SH-SY5Y (cell line): ENCODE results near the gene B4GALT6.

Experiments
- GATA2 ChIP-seq: IDR thresholded peaks from 2 replicates; pipeline ENCODE4 v1.6.1; 2011; ENCODE audit warnings: mild to moderate bottlenecking, low read depth, low read length
- GATA3 ChIP-seq: IDR thresholded peaks from 2 replicates; pipeline ENCODE4 v1.6.1; 2011; ENCODE audit warnings: low read depth, mild to moderate bottlenecking, low read length, moderate library complexity

Gene B4GALT6

DNA sequence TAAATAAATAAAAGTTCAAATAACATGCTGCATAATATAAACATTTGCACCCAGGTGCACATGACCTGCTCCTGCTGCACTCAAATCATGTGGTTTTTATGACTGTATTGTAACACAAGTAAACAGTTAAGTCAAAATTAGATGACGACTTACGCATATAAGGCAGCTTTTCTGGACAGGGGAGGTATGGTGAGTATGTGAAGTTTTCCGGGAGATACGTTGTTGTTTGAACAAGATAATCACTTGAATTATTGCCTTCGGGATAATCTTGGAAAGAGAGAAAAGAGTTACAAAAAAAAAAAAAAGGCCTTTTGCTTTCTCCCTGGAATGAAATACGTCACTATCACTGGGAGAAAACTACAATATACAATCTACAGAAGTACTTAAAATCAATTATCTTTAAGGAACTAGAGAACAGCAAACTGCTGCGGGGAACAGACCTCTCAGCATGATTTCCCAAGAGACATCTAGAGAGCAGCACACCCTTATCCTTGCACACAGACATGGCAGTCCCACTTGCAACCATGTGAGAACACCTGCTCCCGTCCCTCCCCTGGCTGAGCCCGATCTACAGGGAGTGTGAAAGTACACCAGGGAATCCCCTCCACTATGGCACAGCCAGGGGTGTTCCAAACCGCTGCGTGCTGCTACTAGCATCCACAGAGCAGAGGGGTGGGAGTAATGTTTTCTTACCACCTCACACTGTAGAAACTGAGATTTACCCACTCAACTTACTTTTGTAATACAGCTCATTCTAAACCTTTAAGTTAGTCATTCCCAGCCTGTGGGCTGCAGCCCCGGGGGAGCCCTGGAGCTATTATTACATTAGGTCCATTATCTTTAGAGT, 26.3 kb downstream of the B4GALT6 start:
- TF ChIP-seq GATA3 (no peak), GATA2 (no peak)

DNA sequence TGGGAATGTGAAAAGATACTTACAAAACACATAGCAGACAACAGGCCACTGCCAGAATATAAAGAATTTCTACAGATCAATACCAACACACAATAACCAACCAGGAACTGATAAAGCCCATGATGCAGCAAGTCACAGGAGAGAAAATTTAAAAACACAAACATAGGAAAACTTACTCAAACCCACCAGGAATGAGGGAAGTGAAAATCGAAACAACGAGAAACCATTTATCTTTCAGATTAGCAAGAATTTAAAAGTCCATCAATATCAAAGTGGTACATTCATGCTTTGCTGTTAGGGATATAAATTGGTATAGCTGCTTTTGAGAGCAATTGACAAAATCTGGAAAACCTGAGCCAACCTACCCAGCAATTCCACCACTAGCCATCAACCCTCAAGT, 27.6 kb downstream of the B4GALT6 start:
- TF ChIP-seq GATA3, result no peak
- no peak for TF ChIP-seq GATA2

DNA sequence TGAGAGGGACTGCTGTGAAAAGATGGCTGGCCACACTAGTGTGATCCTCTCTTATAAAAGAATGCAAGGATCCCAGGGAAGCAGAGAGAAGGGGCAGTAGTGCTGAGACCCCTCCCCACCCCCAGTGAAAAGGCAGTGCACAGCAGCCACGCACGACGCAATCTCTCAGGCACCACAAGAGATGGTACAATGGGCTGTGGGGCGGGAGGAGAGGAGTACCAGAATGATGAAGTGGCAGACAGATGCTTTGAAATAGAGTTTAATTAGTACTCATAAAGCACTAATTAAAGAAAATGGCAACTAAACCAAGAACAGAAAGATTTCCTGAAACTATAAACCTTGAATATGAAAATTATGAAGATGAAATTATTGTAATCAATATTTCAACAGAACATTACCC, 29.0 kb downstream of the B4GALT6 start:
- TF ChIP-seq GATA3 (no peak), GATA2 (no peak)

DNA sequence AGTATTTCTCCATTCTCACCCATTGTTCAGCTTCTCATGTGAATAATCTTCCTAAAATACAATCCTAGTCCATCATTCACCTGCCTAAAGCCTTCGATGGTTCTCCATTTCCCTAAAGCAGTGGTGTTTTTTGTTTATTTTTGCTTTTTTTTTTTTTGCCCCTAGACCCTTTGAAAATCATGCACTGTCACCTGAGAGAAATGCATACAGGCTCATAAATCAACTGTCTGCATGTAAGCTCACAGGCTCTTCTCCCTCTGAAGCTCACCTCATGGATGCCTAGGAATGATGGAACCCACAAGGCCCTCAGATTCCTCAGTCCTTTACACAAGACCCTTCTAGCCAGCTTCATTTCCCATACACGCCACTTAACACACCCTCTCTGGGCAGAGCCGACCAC, 31.5 kb downstream of the B4GALT6 start:
- TF ChIP-seq GATA3, result no peak
- no peak for TF ChIP-seq GATA2

DNA sequence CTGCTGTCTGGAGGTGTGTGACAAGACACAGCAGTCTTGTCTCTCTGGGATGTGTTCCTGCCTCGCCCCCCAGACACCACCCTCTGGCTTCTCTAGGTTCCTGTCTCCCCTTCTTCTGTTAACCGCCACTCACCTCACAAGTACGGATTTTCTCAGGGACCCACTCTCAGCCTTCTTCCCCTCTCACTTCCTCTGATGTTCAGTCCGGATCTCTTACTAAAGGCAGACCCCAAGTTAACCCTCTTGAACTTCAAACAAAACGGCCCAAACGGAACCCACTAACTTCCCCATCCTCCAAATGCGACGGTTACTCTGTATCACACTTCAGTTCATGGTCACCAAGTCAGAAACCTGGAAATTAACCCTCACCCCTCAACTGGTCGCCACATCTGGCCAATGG, 32.0 kb downstream of the B4GALT6 start:
- TF ChIP-seq GATA2 (no peak), GATA3 (no peak)

DNA sequence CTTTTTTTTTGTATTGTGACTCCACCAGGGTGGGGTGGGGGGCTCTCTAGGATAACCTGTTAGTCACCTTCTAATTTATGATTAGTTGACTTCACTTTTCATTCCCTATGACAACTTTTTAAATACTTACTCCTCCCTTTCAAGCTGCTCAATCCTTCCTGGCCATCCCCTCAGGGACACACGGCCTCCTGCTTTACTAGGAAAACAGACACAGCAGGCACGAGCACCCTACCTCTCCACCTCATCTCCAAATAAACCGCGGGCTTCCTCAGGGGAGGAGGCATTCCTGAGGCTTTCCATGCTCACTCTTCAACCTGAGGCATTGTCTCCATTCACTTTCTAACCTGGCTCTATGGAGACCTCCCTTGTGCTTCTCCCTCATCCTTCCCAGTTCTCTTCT, 33.0 kb downstream of the B4GALT6 start:
- TF ChIP-seq GATA2, result no peak
- no peak for TF ChIP-seq GATA3

- TF ChIP-seq GATA2, result no peak
- no peak for TF ChIP-seq GATA3
Measured at GRCh38 chr18:31649978-31650719, 34.2 kb downstream of the B4GALT6 start.

DNA sequence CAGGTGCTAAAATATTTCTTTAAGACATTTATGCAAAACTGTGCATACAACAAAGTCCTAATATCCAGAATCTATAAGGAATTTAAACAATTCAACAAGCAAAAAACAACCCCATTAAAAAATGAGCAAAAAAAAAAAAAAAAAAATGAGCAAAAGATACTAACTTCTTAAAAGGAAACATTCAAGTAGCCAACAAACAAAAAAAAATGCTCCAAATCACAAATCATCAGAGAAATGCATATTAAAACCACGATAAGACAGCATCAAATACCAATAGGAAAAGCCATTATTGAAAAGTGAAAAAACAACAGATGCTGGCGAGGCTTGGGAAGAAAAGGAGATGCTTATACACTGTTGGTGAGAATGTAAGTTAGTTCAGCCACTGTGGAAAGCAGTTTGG, 34.9 kb downstream of the B4GALT6 start:
- TF ChIP-seq GATA2 (no peak), GATA3 (no peak)

DNA sequence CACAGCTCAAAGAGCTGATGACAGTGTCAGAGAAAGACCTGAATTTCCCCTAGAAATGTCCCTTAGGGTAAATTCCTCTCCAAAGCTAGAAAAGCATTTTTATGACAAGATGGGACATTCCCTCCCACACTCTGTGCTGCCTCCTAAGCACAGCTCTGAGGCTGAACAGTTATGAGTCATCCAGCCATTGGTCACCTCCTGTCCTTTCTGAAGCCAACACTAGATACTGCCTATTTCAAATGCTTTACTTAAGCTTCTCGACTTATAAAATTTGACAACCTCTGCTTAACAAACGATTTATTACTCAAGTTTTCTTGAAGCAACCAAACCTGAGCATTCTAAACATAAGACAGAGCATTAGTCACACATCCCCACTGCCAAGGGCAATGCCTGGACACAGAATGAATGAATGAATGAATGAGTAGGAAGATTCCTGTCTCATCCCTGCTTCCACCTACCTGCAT, 35.4 kb downstream of the B4GALT6 start:
- no peak for TF ChIP-seq GATA2
- TF ChIP-seq GATA3, result no peak

- TF ChIP-seq GATA2, result no peak
- TF ChIP-seq GATA3, result no peak
Measured at GRCh38 chr18:31648458-31648857, 35.9 kb downstream of the B4GALT6 start.

DNA sequence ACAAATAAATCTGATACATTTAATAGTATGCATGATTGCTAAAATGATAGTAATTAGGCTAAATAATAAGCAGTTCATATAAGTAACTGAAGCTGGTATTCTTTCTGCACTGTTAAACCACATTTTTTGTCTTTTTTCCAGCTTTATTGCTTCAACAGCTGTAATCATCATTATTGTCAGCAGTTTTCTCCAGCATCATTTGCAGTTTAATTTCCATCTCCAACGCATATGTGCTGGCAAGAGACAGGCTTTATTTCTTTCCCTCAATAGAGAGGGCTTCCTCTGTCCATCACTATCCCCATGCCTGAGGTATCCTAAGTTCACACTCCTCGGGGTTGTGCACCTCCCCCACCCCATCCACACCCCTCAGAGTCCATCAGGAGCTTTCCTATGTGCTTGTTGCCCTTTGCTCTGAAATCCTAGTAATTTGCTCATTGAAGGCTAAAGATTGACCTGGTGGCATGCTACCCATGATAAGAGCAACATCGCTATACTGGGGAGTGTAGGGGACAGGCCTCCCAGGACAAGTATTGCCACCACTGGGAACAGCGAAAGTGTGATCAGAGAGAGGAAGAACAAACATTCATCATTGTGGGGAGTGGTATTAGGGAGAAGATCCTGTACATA, 37.1 kb downstream of the B4GALT6 start:
- TF ChIP-seq GATA3 (no peak), GATA2 (no peak)

DNA sequence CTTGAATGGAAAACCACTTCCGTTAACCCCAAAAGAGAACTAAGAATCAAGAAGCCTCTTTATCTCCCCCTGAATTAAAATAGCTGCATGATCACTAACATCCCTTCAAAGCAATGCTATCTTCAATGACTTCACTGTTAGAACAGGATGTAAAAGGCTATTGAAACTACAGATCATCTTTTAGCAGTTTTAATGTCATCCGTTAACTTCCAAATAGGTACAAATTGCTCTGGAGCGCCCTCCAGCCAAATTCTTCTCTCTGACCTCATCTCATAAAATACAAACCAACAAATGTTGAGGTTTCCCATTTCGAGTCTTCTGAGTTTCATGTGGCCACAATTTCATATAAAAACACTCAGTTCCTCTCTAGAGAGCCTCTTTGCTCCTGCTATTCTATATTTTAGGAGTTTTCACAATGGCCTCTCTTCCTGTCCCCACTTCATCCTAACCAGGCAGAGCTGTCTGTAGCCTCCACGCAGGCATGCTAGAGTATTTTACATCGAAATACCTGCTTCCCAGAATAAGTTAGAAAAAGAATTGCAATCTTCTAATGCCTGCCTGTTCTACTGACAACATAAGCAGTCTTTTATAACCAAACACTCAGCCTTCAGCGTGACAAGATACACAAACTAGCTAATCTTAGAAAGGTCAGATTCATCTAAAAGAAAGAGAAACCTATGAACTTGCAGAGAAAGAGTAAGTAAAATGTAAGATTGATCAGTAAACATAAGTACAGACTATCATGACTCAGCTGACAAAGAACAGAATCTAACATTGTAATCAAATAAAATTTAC, 37.9 kb downstream of the B4GALT6 start:
- TF ChIP-seq GATA2 (no peak), GATA3 (no peak)

- no peak for TF ChIP-seq GATA2
- TF ChIP-seq GATA3, result no peak
Measured at GRCh38 chr18:31645411-31645810, 39.0 kb downstream of the B4GALT6 start.

- TF ChIP-seq GATA3 (no peak), GATA2 (no peak)
Measured at GRCh38 chr18:31643003-31643402, 41.4 kb downstream of the B4GALT6 start.
